Fibroblast of peridontal ligament (primary cell): ENCODE measurements around the gene CHCHD6.

Source experiments
- DNase-seq: peaks from one replicate; pipeline ENCODE4 v3.0.0-alpha.2; 2010; ENCODE audit errors: extremely low read depth

Gene CHCHD6

GRCh38 chr3:126994661-126995245 lies 290.7 kb downstream of the CHCHD6 start:
- no peak for DNase-seq

- no peak for DNase-seq
Observed at GRCh38 chr3:126995254-126995780, 291.3 kb downstream of the CHCHD6 start.

- DNase-seq = no peak
Observed at GRCh38 chr3:126995926-126996512, 292.0 kb downstream of the CHCHD6 start.

- peak; percentile 67 for DNase-seq
Observed at GRCh38 chr3:126996905-126997304, 292.9 kb downstream of the CHCHD6 start.

- no peak for DNase-seq
Observed at GRCh38 chr3:126997455-126998038, 293.5 kb downstream of the CHCHD6 start.

- DNase-seq = no peak
Observed at GRCh38 chr3:126998320-126998719, 294.3 kb downstream of the CHCHD6 start.

- DNase-seq = no peak
Observed at GRCh38 chr3:126998728-126999127, 294.7 kb downstream of the CHCHD6 start.

GRCh38 chr3:126999383-126999782 lies 295.3 kb downstream of the CHCHD6 start:
- no peak for DNase-seq

- DNase-seq = no peak
Observed at GRCh38 chr3:127000119-127000518, 296.1 kb downstream of the CHCHD6 start.

GRCh38 chr3:127000761-127001160 lies 296.7 kb downstream of the CHCHD6 start:
- no peak for DNase-seq

- no peak for DNase-seq
Observed at GRCh38 chr3:127001486-127002194, 297.6 kb downstream of the CHCHD6 start.

GRCh38 chr3:127002195-127003174 lies 298.4 kb downstream of the CHCHD6 start:
- DNase-seq = peak; percentile 92

- no peak for DNase-seq
Observed at GRCh38 chr3:127003175-127003555, 299.1 kb downstream of the CHCHD6 start.

GRCh38 chr3:127003601-127004280 lies 299.7 kb downstream of the CHCHD6 start:
- no peak for DNase-seq

- DNase-seq = no peak
Observed at GRCh38 chr3:127004641-127005397, 300.8 kb downstream of the CHCHD6 start.

GRCh38 chr3:127005864-127006500 lies 301.9 kb downstream of the CHCHD6 start:
- no peak for DNase-seq

GRCh38 chr3:127006781-127007436 lies 302.9 kb downstream of the CHCHD6 start:
- DNase-seq = peak; percentile 10

GRCh38 chr3:127008236-127008635 lies 304.2 kb downstream of the CHCHD6 start:
- no peak for DNase-seq

- DNase-seq = no peak
Observed at GRCh38 chr3:127009531-127009930, 305.5 kb downstream of the CHCHD6 start.
